ENCODE measurements around the gene RITA1. TPM values are rescaled to one million over a fixed set of nuclear protein-coding genes. Genes with fewer than 3 reads are reported as not detected.

The RITA1 gene
- total RNA-seq, 1 experiment from 2014 or later: 33.1 TPM

DNA sequence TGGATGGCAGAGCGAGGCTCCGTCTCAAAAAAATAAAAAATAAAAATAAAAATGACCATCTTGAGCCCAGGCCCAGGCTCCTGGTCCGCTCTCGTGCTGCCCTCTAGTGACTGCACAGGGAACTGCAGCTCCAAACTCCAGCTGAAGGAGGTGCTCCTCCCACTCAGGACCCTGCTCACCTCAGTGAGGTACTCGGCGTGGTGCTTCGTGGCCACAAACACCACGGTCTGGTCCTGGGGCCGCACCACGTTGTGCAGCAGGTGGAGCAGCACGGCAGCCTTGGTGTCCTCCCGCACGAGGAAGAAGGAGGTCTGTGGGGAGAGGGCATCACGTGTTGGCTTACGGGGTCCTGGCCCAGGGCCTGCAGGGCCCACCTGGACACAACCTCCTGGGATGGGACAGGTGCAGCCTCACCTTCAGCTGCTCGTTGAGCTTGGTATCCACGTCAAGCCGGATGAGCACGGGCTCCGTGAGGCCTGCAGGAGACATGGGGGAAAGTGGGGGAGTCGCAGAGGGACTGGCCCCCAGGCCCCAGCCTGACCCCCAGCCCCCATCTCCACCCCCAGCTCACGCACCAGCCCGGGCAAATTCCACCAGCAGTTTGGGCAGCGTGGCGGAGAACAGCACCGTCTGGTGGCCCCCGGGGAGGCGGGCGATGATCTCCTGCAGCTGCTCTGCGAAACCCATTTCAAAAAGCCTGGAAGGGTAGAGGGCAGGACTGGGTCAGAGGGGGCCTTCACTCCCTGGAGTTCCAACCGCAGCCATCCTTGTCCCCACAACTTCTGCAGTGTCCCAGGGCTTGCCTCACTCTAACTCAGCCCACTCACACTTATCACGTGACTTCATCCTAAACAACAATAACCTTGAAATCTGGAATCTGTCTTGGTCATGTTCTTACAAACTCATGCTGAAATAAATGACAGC lies 10.8 kb upstream of the RITA1 start:
- Histone ChIP-seq H3K9me3 (replicated peaks) (0 out of 2 replicates have a peak, but pooled peaks cover 2% of the 10 kb centered on the region), H3K27ac (no peak overlapping the region), H3K27me3 (replicated peaks) (no peaks in the 10 kb centered on the region; the same call in 1 of the 2 replicates), H3K4me1 (replicated peaks) (no peaks in the 10 kb centered on the region), H3K4me3 (no peak overlapping the region), H3K36me3 (peaks cover 89% of the 10 kb centered on the region)
- peak; percentile 53 to 76 for DNase-seq (ENCODE audit: low read depth in 1 of 2, low spot score in 2 of 2)

GRCh38 chr12:113179023-113179422 lies 6.5 kb upstream of the RITA1 start:
- no peak for DNase-seq (ENCODE audit: low read depth in 1 of 2, low spot score in 2 of 2)
- H3K36me3 ChIP-seq: peaks cover 71% of the 10 kb centered on the region

DNA sequence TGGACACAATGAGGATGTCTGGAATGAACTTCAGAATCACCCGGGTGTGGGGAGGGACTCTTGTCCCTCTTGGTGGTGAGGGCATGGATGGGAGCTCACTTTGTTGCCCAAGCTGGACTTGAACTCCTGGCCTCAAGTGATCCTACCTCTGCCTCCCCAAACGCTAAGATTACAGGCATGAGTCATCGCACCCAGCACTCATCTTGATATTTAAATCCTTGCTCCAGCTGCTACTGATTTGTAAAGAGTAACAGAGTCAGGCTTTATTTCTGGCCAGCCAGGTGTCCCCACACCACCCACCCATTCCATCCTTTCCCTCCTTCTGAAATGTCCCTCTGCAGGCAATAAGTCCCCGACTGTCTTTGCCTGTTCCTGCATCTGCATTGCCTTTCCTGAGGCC lies 5.2 kb upstream of the RITA1 start:
- DNase-seq (ENCODE audit: low read depth in 1 of 2, low spot score in 2 of 2): no peak
- H3K4me1 ChIP-seq (replicated peaks): peaks cover 6% of the 10 kb centered on the region; the same call in 1 of the 2 replicates
- H3K27me3 ChIP-seq (replicated peaks): no peaks in the 10 kb centered on the region
- no peaks in the 10 kb centered on the region for H3K9me3 ChIP-seq (replicated peaks)
- no peak overlapping the region for H3K4me3 ChIP-seq
- no peak overlapping the region for H3K27ac ChIP-seq
- H3K36me3 ChIP-seq: peaks cover 65% of the 10 kb centered on the region

More at GRCh38 chr12:113179023-113179422, 6.5 kb upstream of the RITA1 start:
- Histone ChIP-seq H3K27ac (no peak overlapping the region), H3K27me3 (replicated peaks) (no peaks in the 10 kb centered on the region), H3K4me1 (replicated peaks) (peaks cover 3% of the 10 kb centered on the region; the same call in 1 of the 2 replicates), H3K9me3 (replicated peaks) (0 out of 2 replicates have a peak, but pooled peaks cover 2% of the 10 kb centered on the region), H3K4me3 (no peak overlapping the region)

DNA sequence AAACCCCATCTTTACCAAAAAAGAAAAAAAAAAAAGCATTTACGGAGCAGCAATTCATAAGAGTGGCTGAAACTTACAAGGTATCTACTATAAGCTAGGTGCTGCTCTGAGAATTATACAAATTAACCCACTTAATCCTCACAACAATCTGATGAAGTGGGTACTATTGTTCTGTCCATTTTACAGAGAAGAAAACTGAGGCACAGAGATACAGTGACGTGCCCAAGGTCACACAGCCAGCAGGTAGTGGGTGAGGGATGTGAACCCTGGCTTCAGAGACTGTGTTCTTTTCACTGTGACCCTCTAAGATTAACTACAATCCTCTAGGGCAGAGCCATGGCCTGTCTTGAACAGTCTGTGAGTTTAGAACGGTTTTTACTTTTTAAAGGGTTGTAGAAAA lies 3.5 kb upstream of the RITA1 start:
- DNase-seq (ENCODE audit: low read depth in 1 of 2, low spot score in 2 of 2): no peak
- Histone ChIP-seq H3K27me3 (replicated peaks) (no peaks in the 10 kb centered on the region), H3K27ac (no peak overlapping the region), H3K4me3 (no peak overlapping the region), H3K9me3 (replicated peaks) (no peaks in the 10 kb centered on the region), H3K4me1 (replicated peaks) (peaks cover 16% of the 10 kb centered on the region), H3K36me3 (peaks cover 64% of the 10 kb centered on the region)

DNA sequence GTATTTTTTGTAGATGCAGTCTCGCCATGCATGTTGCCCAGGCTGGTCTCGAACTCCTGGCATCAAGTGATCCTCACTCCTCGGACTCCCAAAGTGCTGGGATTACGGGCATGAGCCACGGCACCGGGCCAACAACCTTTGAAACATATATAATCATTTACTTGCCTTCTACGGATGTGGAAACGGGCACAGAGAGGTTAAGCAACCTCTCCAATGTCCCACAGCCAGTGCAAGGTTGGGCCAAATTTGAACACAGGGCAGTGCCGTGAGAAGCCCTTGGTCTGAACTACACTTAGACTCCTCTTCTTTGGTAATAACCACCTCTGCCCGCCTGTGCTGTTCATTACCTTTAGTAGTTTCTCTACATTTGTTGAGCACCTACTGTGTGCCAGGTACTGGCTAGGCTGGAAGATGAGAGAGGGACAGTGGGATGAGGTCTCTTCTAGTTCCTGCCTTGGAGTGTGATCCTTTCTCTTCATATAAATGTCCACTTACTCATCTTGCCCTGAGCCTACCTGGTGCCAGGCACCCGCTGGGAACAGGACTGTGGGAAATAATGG lies 2.4 kb upstream of the RITA1 start:
- DNase-seq (ENCODE audit: low read depth in 1 of 2, low spot score in 2 of 2): no peak
- no peaks in the 10 kb centered on the region for H3K9me3 ChIP-seq (replicated peaks)
- no peaks in the 10 kb centered on the region for H3K27me3 ChIP-seq (replicated peaks)
- H3K27ac ChIP-seq: no peak overlapping the region
- no peak overlapping the region for H3K4me3 ChIP-seq
- peaks cover 59% of the 10 kb centered on the region for H3K36me3 ChIP-seq
- peaks cover 28% of the 10 kb centered on the region for H3K4me1 ChIP-seq (replicated peaks)

DNA sequence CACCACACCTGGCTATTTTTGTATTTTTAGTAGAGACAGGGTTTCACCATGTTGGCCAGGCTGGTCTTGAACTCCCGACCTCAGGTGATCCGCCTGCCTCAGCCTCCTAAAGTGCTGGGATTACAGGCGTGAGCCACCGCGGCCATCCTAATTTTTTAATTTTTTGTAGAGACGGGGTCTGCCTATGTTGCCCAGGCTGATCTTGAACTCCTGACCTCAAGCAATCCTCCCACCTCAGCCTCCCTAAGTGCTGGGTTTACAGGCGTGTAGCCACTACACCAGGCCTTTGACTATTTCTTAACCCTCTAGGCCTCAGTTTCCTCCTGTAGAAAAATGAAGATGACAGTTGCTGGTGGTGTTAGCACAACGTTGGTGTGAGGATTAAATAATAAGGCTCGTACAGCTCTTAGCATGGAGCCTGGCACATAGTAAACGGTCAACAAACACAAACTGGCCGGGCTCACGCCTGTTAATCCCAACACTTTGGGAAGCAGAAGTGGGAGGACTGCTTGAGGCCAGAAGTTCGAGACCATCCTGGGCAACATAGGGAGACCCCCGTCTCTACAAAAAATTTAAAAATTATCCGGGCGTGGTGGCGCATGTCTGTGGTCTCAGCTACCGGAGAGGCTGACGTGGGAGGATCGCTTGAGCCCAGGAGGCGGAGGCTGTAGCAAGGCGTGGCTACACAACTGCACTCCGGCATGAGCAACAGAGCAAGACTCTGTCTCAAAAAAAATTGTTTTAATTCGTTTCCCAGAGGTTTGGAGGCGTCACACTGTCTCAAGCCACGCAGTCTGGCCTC lies 1.2 kb upstream of the RITA1 start:
- no peak for DNase-seq (ENCODE audit: low read depth in 1 of 2, low spot score in 2 of 2)
- H3K36me3 ChIP-seq: peaks cover 56% of the 10 kb centered on the region
- H3K27me3 ChIP-seq (replicated peaks): no peaks in the 10 kb centered on the region
- H3K27ac ChIP-seq: peak overlapping the region; percentile 97
- peaks cover 31% of the 10 kb centered on the region for H3K4me1 ChIP-seq (replicated peaks)
- H3K4me3 ChIP-seq: peak overlapping the region; percentile 93
- H3K9me3 ChIP-seq (replicated peaks): no peaks in the 10 kb centered on the region

- H3K9me3 ChIP-seq (replicated peaks): no peaks in the 10 kb centered on the region
- DNase-seq (ENCODE audit: low read depth in 1 of 2, low spot score in 2 of 2): peak; percentile 89 to 96
Measured at GRCh38 chr12:113184900-113185179, 681 bp upstream of the RITA1 start.

GRCh38 chr12:113186033-113186365 lies 478 bp downstream of the RITA1 start:
- Histone ChIP-seq H3K9me3 (replicated peaks) (no peaks in the 10 kb centered on the region), H3K27ac (peak overlapping the region; percentile 97; the same call in 1 of the 2 replicates), H3K36me3 (peaks cover 48% of the 10 kb centered on the region), H3K27me3 (replicated peaks) (no peaks in the 10 kb centered on the region), H3K4me3 (peak overlapping the region; percentile 93), H3K4me1 (replicated peaks) (peaks cover 34% of the 10 kb centered on the region)
- DNase-seq (ENCODE audit: low read depth in 1 of 2, low spot score in 2 of 2): no peak

More at GRCh38 chr12:113184900-113185179, 681 bp upstream of the RITA1 start:
- Histone ChIP-seq H3K4me3 (peak overlapping the region; percentile 93), H3K27ac (peak overlapping the region; percentile 97), H3K36me3 (peaks cover 52% of the 10 kb centered on the region), H3K27me3 (replicated peaks) (no peaks in the 10 kb centered on the region), H3K4me1 (replicated peaks) (peaks cover 31% of the 10 kb centered on the region)

- peak in 1 of 2 experiments; percentile 37 for DNase-seq (ENCODE audit: low read depth in 1 of 2, low spot score in 2 of 2)
- no peaks in the 10 kb centered on the region for H3K9me3 ChIP-seq (replicated peaks)
- no peaks in the 10 kb centered on the region for H3K27me3 ChIP-seq (replicated peaks)
- H3K4me3 ChIP-seq: peak overlapping the region; percentile 93; the same call in 1 of the 2 replicates
- peaks cover 36% of the 10 kb centered on the region for H3K4me1 ChIP-seq (replicated peaks)
- no peak overlapping the region for H3K27ac ChIP-seq
- peaks cover 56% of the 10 kb centered on the region for H3K36me3 ChIP-seq
Measured at GRCh38 chr12:113186666-113187325, 1.3 kb downstream of the RITA1 start.

- Histone ChIP-seq H3K4me1 (replicated peaks) (peaks cover 56% of the 10 kb centered on the region), H3K4me3 (no peak overlapping the region)
- DNase-seq (ENCODE audit: low read depth in 1 of 2, low spot score in 2 of 2): no peak
Measured at GRCh38 chr12:113189361-113189760, 3.8 kb downstream of the RITA1 start.

DNA sequence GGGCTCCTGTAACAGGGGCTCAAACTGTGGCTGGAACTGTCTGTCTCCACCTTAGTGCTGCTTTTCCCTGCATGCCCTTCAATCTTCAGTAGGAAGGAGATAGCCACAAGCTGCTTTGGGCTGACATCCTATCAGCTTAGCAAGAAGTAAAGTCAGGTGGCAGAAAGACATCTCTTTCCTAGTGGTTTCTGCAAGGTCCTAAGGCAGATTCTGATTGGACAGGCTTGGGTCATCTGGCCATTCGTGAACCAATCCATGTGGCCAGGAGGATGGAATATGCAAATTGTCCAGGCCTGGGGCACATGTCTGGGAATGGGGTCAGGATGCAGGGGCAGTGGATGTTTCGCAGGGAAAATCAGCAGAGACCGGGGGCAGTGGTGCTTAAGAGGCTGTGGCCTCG lies 5.2 kb downstream of the RITA1 start:
- Histone ChIP-seq H3K9me3 (replicated peaks) (no peaks in the 10 kb centered on the region), H3K27ac (no peak overlapping the region), H3K4me1 (replicated peaks) (peaks cover 70% of the 10 kb centered on the region), H3K27me3 (replicated peaks) (no peaks in the 10 kb centered on the region), H3K4me3 (no peak overlapping the region), H3K36me3 (peaks cover 48% of the 10 kb centered on the region)
- DNase-seq (ENCODE audit: low read depth in 1 of 2, low spot score in 2 of 2): no peak

More at GRCh38 chr12:113189361-113189760, 3.8 kb downstream of the RITA1 start:
- no peaks in the 10 kb centered on the region for H3K27me3 ChIP-seq (replicated peaks)
- H3K36me3 ChIP-seq: peaks cover 56% of the 10 kb centered on the region
- no peak overlapping the region for H3K27ac ChIP-seq
- no peaks in the 10 kb centered on the region for H3K9me3 ChIP-seq (replicated peaks)

GRCh38 chr12:113191227-113191626 lies 5.7 kb downstream of the RITA1 start:
- Histone ChIP-seq H3K9me3 (replicated peaks) (no peaks in the 10 kb centered on the region), H3K27ac (no peak overlapping the region), H3K4me3 (no peak overlapping the region), H3K27me3 (replicated peaks) (no peaks in the 10 kb centered on the region), H3K36me3 (peaks cover 48% of the 10 kb centered on the region), H3K4me1 (replicated peaks) (peaks cover 67% of the 10 kb centered on the region)
- DNase-seq (ENCODE audit: low read depth in 1 of 2, low spot score in 2 of 2): no peak

DNA sequence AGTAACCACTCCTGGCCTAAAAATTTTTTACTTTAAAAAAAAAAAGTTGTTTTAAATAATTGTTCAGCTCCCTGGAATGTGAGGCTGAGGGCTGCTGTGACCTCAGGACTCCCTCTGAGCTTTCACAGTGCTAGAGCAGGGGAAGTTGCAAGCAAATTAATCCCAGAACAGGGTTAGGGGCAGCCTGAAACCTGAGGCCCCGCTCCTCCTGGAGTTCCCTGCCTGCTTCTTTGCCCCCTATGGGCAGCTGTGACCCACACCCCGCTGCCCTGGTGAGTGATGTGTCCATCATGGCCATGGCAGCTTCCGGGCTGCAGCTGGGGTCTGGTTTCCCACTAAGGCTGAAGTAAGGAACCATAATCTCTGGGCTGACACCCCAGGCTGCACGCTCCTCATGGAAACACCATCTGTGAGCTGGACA lies 9.5 kb downstream of the RITA1 start:
- Histone ChIP-seq H3K27me3 (replicated peaks) (no peaks in the 10 kb centered on the region), H3K36me3 (peaks cover 26% of the 10 kb centered on the region), H3K4me1 (replicated peaks) (peaks cover 52% of the 10 kb centered on the region), H3K27ac (peak overlapping the region; percentile 70), H3K4me3 (no peak overlapping the region), H3K9me3 (replicated peaks) (no peaks in the 10 kb centered on the region)
- peak; percentile 55 to 63 for DNase-seq (ENCODE audit: low read depth in 1 of 2, low spot score in 2 of 2)
